ENCODE results near the gene RFX5.
A peak's percentile ranks its signal among the peaks of the same experiment; 100 is the strongest.
"Not testable (repeated sequence)": the region's sequence is repeated elsewhere in the genome, so short reads cannot be mapped to it uniquely, and the experiment has no call there.

RFX5 gene

DNA sequence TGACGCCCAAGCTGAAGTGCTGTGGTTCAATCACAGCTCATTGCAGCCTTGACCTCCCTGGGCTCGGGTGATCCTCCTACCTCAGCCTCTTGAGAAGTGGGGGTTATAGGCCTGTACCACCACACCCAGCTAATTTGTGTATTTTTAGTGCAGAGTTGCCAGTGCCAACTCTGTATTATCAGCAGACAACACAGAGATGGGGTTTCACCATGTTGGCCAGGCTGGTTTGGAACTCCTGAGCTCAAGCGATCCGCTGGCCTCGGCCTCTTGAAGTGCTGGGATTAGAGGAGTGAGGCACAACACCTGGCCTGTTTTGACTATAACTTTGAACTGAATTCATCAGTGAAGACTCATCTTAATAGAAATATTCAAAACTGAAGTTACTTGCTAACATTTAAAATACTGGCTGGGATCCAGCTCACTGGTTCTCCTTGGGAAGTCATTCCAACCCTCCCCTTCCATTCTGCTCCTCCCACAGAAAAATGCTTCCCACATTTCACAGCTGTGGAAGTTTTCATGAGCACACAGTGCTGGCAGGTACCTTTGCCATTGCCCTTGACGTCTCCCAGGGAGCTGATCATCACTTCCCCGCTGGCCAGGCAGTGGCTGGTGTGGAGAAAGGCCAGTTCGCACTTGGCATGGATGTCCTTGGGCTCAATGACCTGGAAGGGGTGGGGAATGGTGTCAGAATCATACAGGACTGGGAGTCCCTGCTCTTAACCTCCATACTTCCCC lies 20.8 kb upstream of the RFX5 start:
- H3K4me3 ChIP-seq: no peak overlapping the region
- H3K36me3 ChIP-seq (ENCODE audit: insufficient read depth, low read length): no peaks in the 10 kb centered on the region
- TF ChIP-seq POLR2AphosphoS5 (IDR thresholded peaks at IDR 0.05; ENCODE audit: borderline replicate concordance, low read depth, low read length) (no peak), FOXP2 (optimal IDR thresholded peaks at IDR 0.05; ENCODE audit: control extremely low read depth, extremely low read length, insufficient read depth) (no peak), EZH2 (IDR thresholded peaks at IDR 0.05) (no peak)
- no peaks in the 10 kb centered on the region for H3K9me3 ChIP-seq (ENCODE audit: low read depth, low read length)
- no peak for DNase-seq (ENCODE audit: low read depth, low spot score)
- H3K27ac ChIP-seq: no peak overlapping the region
- no peak overlapping the region for H3K9ac ChIP-seq (ENCODE audit: insufficient read length)

- no peaks in the 10 kb centered on the region for H3K9me3 ChIP-seq (ENCODE audit: low read depth, low read length)
- no peak overlapping the region for H3K9ac ChIP-seq (ENCODE audit: insufficient read length)
- TF ChIP-seq FOXP2 (optimal IDR thresholded peaks at IDR 0.05; ENCODE audit: control extremely low read depth, extremely low read length, insufficient read depth) (no peak), POLR2AphosphoS5 (IDR thresholded peaks at IDR 0.05; ENCODE audit: borderline replicate concordance, low read depth, low read length) (no peak), EZH2 (IDR thresholded peaks at IDR 0.05) (no peak)
- DNase-seq (ENCODE audit: low read depth, low spot score): no peak
- H3K27ac ChIP-seq: no peak overlapping the region
- no peaks in the 10 kb centered on the region for H3K36me3 ChIP-seq (ENCODE audit: insufficient read depth, low read length)
- no peak overlapping the region for H3K4me3 ChIP-seq
Observed at GRCh38 chr1:151364996-151365395, 17.9 kb upstream of the RFX5 start.

DNA sequence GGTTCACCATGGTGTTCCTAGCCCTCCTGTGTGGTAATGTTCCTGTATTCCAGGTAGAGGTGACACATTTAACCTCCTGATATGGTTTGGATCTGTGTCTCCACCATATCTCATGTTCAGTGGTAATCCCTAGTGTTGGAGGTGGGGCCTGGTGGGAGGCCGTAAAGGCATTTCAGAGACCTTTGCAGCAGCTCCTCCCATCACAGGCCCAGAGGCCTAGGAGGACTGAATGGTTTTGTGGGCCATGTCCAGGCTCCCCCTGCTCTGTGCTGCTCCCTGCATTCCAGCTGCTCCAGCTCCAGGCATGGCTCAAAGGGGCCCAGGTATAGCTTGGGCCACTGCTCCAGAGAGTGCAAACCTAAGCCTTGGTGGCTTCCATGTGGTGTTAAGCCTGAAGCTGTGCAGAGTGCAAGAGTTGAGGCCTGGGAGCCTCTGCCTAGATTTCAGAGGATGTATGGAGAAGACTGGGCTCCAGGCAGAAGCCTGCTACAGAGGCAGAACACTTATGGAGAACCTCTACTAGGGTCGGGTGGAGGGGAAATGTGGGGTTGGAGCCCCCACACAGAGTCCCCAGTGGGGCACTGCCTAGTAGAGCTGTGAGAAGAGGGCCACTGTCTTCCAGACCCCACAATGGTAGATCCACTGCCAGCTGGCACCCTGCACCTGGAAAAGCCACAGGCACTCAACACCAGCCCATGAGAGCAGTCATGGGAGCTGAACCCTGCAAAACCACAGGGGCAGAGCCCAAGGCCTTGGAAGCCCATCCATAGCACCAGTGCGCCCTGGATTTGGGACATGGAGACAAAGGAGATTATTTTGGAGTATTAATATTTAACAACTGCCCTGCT lies 15.5 kb upstream of the RFX5 start:
- Histone ChIP-seq H3K36me3 (ENCODE audit: insufficient read depth, low read length) (no peaks in the 10 kb centered on the region), H3K27ac (no peak overlapping the region), H3K9me3 (ENCODE audit: low read depth, low read length) (no peaks in the 10 kb centered on the region), H3K9ac (ENCODE audit: insufficient read length) (no peak overlapping the region), H3K4me3 (no peak overlapping the region)
- no peak for DNase-seq (ENCODE audit: low read depth, low spot score)
- TF ChIP-seq EZH2 (IDR thresholded peaks at IDR 0.05): no peak
- TF ChIP-seq FOXP2 (optimal IDR thresholded peaks at IDR 0.05; ENCODE audit: control extremely low read depth, extremely low read length, insufficient read depth): no peak
- no peak for TF ChIP-seq POLR2AphosphoS5 (IDR thresholded peaks at IDR 0.05; ENCODE audit: borderline replicate concordance, low read depth, low read length)

GRCh38 chr1:151361883-151362282 lies 14.8 kb upstream of the RFX5 start:
- Histone ChIP-seq H3K4me3 (no peak overlapping the region), H3K9me3 (ENCODE audit: low read depth, low read length) (no peaks in the 10 kb centered on the region), H3K36me3 (ENCODE audit: insufficient read depth, low read length) (no peaks in the 10 kb centered on the region), H3K27ac (no peak overlapping the region), H3K9ac (ENCODE audit: insufficient read length) (no peak overlapping the region)
- TF ChIP-seq EZH2 (IDR thresholded peaks at IDR 0.05) (no peak), POLR2AphosphoS5 (IDR thresholded peaks at IDR 0.05; ENCODE audit: borderline replicate concordance, low read depth, low read length) (no peak), FOXP2 (optimal IDR thresholded peaks at IDR 0.05; ENCODE audit: control extremely low read depth, extremely low read length, insufficient read depth) (no peak)
- no peak for DNase-seq (ENCODE audit: low read depth, low spot score)

DNA sequence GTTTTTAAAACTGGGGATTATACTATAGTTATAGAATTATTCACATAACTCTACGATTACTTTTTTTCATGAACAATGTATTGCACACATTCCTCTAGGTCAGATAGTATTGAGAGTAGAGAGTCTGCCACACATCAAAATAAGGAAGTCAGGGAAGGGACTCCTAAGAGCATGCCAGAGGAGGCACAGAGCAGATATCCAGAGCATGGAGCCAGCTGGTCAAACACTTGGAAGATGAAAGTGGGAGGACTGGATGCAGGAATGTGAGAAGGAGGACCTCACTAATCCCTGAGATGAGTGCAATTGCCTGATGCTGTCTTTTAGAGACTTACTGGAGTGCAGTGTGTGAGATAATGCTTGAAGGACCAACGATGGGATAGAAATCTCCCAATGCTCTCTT lies 9.6 kb upstream of the RFX5 start:
- H3K27ac ChIP-seq: no peak overlapping the region
- H3K36me3 ChIP-seq (ENCODE audit: insufficient read depth, low read length): no peaks in the 10 kb centered on the region
- no peak for DNase-seq (ENCODE audit: low read depth, low spot score)
- H3K9ac ChIP-seq (ENCODE audit: insufficient read length): no peak overlapping the region
- H3K9me3 ChIP-seq (ENCODE audit: low read depth, low read length): no peaks in the 10 kb centered on the region
- no peak for TF ChIP-seq EZH2 (IDR thresholded peaks at IDR 0.05)
- no peak for TF ChIP-seq FOXP2 (optimal IDR thresholded peaks at IDR 0.05; ENCODE audit: control extremely low read depth, extremely low read length, insufficient read depth)
- TF ChIP-seq POLR2AphosphoS5 (IDR thresholded peaks at IDR 0.05; ENCODE audit: borderline replicate concordance, low read depth, low read length): no peak
- H3K4me3 ChIP-seq: no peak overlapping the region

DNA sequence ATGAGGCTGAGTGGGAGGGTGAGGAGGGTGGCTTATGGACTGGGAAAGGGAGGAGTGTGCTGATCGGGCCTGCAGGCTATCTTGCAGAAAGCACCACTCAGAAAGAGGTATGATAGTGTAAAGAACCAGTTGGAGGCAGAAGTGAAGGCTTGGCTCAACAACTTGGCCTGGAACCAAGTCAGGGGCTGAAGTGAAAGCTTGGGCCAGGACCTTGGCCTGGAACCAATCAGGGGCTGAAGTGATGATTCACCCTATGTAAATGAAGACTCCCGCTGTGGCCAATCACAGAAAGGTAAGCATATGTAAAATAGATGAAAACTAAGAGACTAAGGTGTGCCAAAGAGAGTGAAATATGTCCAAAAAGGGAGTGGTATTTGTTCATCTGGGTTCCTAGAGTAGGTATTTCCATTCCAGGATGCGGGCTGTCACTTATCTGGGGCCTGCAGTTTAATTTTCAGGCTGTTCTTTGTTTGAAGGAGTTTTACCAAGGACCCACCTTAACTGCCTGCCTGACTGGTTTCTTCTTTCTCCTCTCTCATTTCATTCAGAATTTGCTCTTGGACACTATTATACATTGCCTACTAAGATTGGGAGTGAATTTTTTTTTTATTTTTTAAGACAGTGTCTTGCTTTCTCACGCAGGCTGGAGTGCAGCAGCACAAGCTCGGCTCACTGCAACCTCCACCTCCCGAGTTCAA lies 5.1 kb upstream of the RFX5 start:
- DNase-seq (ENCODE audit: low read depth, low spot score): no peak
- no peaks in the 10 kb centered on the region for H3K9me3 ChIP-seq (ENCODE audit: low read depth, low read length)
- no peaks in the 10 kb centered on the region for H3K36me3 ChIP-seq (ENCODE audit: insufficient read depth, low read length)
- no peak overlapping the region for H3K27ac ChIP-seq
- H3K4me3 ChIP-seq: no peak overlapping the region
- TF ChIP-seq EZH2 (IDR thresholded peaks at IDR 0.05) (no peak), POLR2AphosphoS5 (IDR thresholded peaks at IDR 0.05; ENCODE audit: borderline replicate concordance, low read depth, low read length) (no peak), FOXP2 (optimal IDR thresholded peaks at IDR 0.05; ENCODE audit: control extremely low read depth, extremely low read length, insufficient read depth) (no peak)
- H3K9ac ChIP-seq (ENCODE audit: insufficient read length): no peak overlapping the region

DNA sequence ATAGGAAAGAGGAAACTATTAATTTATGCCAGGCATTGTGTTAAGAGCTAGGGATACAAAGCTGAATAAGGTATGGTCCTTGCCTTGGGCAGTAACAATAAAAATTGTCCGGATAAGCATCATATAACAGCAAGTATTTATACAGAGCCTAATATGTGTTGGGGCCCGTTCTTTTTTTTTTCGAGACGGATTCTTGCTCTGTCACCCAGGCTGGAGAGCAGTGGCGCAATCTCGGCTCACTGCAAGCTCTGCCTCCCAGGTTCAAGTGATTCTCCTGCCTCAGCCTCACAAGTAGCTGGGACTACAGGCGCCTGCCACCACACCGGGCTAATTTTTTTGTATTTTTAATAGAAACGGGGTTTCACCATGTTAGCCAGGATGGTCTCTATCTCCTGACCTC lies 3.3 kb upstream of the RFX5 start:
- H3K4me3 ChIP-seq; H3K36me3 ChIP-seq (ENCODE audit: insufficient read depth, low read length); H3K27ac ChIP-seq; H3K9ac ChIP-seq (ENCODE audit: insufficient read length); DNase-seq (ENCODE audit: low read depth, low spot score); H3K9me3 ChIP-seq (ENCODE audit: low read depth, low read length): not testable (repeated sequence)

- no peaks in the 10 kb centered on the region for H3K9me3 ChIP-seq (ENCODE audit: low read depth, low read length)
- H3K9ac ChIP-seq (ENCODE audit: insufficient read length): no peak overlapping the region
- H3K36me3 ChIP-seq (ENCODE audit: insufficient read depth, low read length): peaks cover 17% of the 10 kb centered on the region; the same call in 1 of the 2 replicates
- no peak for DNase-seq (ENCODE audit: low read depth, low spot score)
- H3K4me3 ChIP-seq: peak overlapping the region; percentile 87
- H3K27ac ChIP-seq: no peak overlapping the region
- TF ChIP-seq FOXP2 (optimal IDR thresholded peaks at IDR 0.05; ENCODE audit: control extremely low read depth, extremely low read length, insufficient read depth) (no peak), EZH2 (IDR thresholded peaks at IDR 0.05) (no peak), POLR2AphosphoS5 (IDR thresholded peaks at IDR 0.05; ENCODE audit: borderline replicate concordance, low read depth, low read length) (no peak)
Observed at GRCh38 chr1:151347523-151348246, 633 bp upstream of the RFX5 start.

Measured in SK-N-MC (cell line).